ENCODE measurements around the gene HTT. TPM values are rescaled to one million over a fixed set of nuclear protein-coding genes. Genes with fewer than 3 reads are reported as not detected.

The HTT gene
- total RNA-seq, 2 experiments from 2014 or later = 57.6 to 69.8 TPM

DNA sequence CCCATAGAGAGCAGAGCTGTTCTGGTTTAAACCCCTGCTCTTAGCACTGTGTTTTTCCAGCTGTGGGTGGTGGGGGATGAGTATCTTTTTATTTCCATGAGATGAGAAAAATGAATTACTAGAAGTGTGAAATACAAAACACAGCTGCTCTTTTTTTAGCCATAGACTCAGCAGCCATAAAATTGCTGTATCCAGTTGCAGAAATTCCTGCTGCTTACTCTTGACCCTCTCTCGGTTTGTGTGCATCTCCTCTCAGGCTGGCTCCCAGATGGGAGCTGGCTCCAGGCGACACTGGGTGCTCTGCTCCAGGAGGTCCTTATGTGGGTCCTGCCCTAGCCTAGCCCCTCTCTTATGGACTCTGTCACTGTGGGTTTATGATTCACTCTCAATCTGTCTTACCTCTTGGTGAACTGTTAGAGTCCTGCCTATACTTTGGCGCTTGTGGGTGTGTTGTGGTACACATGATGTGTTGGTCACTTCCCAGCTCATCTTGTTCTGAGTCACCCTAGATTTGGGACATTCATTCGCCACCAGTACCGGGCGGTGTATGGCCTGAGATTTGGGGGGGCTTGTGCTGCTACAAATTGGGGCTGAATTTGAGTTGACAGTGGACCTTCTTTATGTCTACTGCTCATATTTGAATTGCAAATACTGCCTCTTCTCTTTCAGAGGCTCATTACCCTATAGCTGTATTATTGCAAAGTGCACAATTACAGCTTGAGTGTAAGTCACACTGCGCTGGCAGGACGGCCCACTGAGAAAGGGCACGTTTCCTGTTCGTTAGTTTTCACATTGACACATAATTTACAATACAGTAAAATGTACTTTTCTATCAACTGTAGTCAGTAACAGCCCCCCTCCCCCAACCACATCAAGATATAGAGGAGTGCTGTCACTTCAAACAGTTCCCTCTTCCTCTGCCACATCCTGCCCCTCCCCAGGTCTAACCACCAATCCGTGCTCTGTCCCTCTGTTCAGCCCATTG lies 127.5 kb downstream of the HTT start:
- Mint-ChIP-seq H3K9me3 (no peaks in the 10 kb centered on the region), H3K36me3 (peaks cover 21% of the 10 kb centered on the region), H3K4me3 (no peak overlapping the region), H3K27ac (peak overlapping the region; percentile 82), H3K27me3 (no peaks in the 10 kb centered on the region), H3K4me1 (ENCODE audit: low read depth) (peaks cover 39% of the 10 kb centered on the region)
- intact Hi-C loops (cut with micrococcal nuclease) = loop anchor here (1.0 to 2.0 kb wide), 3 partner anchors 91 to 155 kb away; partner anchors contain the start of gene RGS12
- peak; percentile 81 for DNase-seq
- POLR2A ChIA-PET = no interaction called here
- CTCF ChIA-PET = interaction anchor here (1.1 to 1.2 kb wide), 3 partner anchors 8 to 189 kb away, joined by 3 to 5 read pairs (median 4); no protein-coding TSS in a partner anchor

DNA sequence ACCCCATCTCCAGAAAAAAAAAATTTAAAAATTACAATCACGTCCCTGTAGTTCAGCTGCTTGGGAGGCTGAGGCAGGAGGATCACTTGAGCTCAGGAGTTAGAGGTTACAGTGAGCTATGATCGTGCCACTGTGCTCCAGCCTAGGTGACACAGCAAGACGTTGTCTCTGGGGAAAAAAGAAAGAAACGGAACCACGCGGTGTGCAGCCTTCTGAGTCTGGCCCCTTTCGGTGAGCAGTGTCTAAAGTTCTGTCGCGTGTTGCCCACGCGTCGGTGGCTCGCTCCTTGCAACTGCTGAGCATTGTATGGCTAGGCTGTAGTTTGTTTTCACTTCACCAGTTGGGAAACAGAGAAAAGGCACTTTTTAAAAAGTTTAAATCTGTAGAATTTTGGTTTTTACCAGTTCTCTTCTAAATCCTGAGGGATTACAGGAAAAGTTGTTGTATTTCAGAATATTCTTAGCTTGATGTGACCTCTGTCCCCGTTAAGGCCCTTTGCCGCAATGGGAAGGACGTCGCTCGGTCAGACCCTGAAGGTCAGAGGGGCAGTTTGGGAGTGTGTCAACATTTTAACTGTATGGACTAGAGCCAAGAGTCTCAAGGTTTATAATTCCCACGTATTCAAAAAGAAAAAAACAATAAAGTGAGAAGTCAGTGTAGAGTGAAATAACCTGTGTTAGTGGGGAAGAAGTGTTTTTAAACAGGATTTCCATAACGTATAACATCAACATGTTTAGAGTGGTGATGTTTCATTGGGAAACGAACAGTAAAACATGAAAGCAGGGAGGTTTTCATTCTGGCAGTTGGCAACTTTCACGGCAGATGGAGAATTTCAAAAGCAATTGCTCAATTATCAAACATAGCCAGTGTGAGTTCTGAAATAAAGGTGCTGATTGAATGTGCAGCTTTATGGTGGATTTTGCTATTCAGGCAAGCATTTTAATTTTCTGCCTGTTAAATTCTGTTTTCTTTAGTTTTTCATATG lies 128.6 kb downstream of the HTT start:
- H3K27me3 Mint-ChIP-seq = no peaks in the 10 kb centered on the region
- H3K4me1 Mint-ChIP-seq (ENCODE audit: low read depth) = peaks cover 33% of the 10 kb centered on the region
- DNase-seq = peak; percentile 68
- CTCF ChIA-PET = interaction anchor here (0.7 to 1.1 kb wide), 3 partner anchors 9 to 941 kb away, joined by 3 to 5 read pairs (median 4); no protein-coding TSS in a partner anchor
- POLR2A ChIA-PET = no interaction called here
- peaks cover 25% of the 10 kb centered on the region for H3K36me3 Mint-ChIP-seq
- intact Hi-C loops (cut with micrococcal nuclease) = loop anchor here (1.0 to 2.0 kb wide), 3 partner anchors 90 to 156 kb away; partner anchors contain the start of gene RGS12
- peak overlapping the region; percentile 82 for H3K27ac Mint-ChIP-seq
- H3K9me3 Mint-ChIP-seq = no peaks in the 10 kb centered on the region
- peak overlapping the region; percentile 26 for H3K4me3 Mint-ChIP-seq

DNA sequence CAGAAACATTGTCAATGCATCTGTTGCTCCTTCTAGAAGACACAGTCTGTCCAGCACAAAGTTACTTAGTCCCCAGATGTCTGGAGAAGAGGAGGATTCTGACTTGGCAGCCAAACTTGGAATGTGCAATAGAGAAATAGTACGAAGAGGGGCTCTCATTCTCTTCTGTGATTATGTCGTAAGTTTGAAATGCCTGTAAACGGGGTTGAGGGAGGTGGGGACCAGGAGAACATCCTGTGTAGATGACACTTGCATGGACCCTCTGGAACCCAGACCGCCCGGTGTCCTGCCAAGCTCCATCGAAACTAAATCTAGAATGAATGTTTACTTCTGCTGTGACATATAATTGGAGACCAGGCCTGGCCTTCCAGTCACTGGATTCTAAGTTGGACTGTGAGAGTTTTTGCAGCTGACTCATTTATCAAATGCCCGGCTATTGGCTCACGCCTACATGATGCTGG lies 129.5 kb downstream of the HTT start:
- ChIA-PET CTCF (no interaction called here), POLR2A (no interaction called here)
- no peak overlapping the region for H3K4me3 Mint-ChIP-seq
- no peaks in the 10 kb centered on the region for H3K27me3 Mint-ChIP-seq
- no peak for DNase-seq
- peaks cover 33% of the 10 kb centered on the region for H3K4me1 Mint-ChIP-seq (ENCODE audit: low read depth)
- peaks cover 27% of the 10 kb centered on the region for H3K36me3 Mint-ChIP-seq
- intact Hi-C loops (cut with micrococcal nuclease) = loop anchor here (2.0 kb wide), 2 partner anchors 89 to 157 kb away; partner anchors contain the start of gene RGS12
- H3K27ac Mint-ChIP-seq = no peak overlapping the region
- H3K9me3 Mint-ChIP-seq = no peaks in the 10 kb centered on the region

GRCh38 chr4:3205995-3206394 lies 131.5 kb downstream of the HTT start:
- POLR2A ChIA-PET = no interaction called here
- no peak overlapping the region for H3K27ac Mint-ChIP-seq
- peaks cover 35% of the 10 kb centered on the region for H3K36me3 Mint-ChIP-seq
- no peak for DNase-seq
- peaks cover 29% of the 10 kb centered on the region for H3K4me1 Mint-ChIP-seq (ENCODE audit: low read depth)
- H3K4me3 Mint-ChIP-seq = no peak overlapping the region
- intact Hi-C loops (cut with micrococcal nuclease) = no loop called here
- H3K9me3 Mint-ChIP-seq = no peaks in the 10 kb centered on the region
- CTCF ChIA-PET = no interaction called here
- H3K27me3 Mint-ChIP-seq = no peaks in the 10 kb centered on the region

DNA sequence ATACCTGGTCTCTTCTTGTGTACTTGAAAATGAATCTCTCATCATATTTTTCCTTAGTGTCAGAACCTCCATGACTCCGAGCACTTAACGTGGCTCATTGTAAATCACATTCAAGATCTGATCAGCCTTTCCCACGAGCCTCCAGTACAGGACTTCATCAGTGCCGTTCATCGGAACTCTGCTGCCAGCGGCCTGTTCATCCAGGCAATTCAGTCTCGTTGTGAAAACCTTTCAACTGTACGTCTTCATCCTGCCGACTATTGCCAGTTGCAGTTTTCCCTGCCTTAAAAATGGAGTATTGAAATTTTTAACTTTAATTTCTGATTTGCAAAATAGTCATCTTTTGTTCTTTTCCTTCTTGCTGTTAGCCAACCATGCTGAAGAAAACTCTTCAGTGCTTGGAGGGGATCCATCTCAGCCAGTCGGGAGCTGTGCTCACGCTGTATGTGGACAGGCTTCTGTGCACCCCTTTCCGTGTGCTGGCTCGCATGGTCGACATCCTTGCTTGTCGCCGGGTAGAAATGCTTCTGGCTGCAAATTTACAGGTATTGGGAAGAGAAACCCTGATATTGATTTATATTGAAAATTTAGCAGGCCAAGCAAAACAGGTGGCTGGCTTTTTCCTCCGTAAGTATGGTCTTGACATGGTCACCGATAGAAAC lies 132.1 kb downstream of the HTT start:
- intact Hi-C loops (cut with micrococcal nuclease) = no loop called here
- no peaks in the 10 kb centered on the region for H3K27me3 Mint-ChIP-seq
- CTCF ChIA-PET = no interaction called here
- no peak overlapping the region for H3K4me3 Mint-ChIP-seq
- H3K27ac Mint-ChIP-seq = no peak overlapping the region
- peaks cover 34% of the 10 kb centered on the region for H3K36me3 Mint-ChIP-seq
- H3K9me3 Mint-ChIP-seq = no peaks in the 10 kb centered on the region
- peaks cover 25% of the 10 kb centered on the region for H3K4me1 Mint-ChIP-seq (ENCODE audit: low read depth)
- POLR2A ChIA-PET = no interaction called here
- DNase-seq = no peak

- CTCF ChIA-PET = no interaction called here
- DNase-seq = no peak
- no peak overlapping the region for H3K4me3 Mint-ChIP-seq
- H3K9me3 Mint-ChIP-seq = no peaks in the 10 kb centered on the region
- H3K27me3 Mint-ChIP-seq = no peaks in the 10 kb centered on the region
- POLR2A ChIA-PET = no interaction called here
- intact Hi-C loops (cut with micrococcal nuclease) = no loop called here
- H3K4me1 Mint-ChIP-seq (ENCODE audit: low read depth) = peaks cover 15% of the 10 kb centered on the region
- peaks cover 31% of the 10 kb centered on the region for H3K36me3 Mint-ChIP-seq
- no peak overlapping the region for H3K27ac Mint-ChIP-seq
These were observed 133.1 kb downstream of the HTT start for GRCh38 chr4:3207531-3208037.

DNA sequence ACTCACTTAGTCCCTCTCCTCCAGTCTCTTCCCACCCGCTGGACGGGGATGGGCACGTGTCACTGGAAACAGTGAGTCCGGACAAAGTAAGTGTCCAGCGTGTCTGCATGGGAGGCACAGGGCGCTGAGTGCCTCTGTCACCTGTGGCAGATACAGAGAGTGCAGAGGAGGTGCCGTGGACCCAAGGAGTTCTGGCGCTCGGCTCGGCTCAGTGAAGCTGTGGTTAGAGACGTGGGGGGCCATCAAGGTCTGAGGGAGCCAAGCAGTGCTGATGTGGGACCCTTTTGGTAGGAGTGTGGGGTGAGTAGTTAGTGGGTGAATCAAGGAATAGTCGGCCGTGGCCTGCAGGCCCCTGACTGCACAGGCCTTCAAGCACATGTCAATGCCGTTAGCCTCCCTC lies 134.3 kb downstream of the HTT start:
- POLR2A ChIA-PET = no interaction called here
- H3K9me3 Mint-ChIP-seq = no peaks in the 10 kb centered on the region
- no peak overlapping the region for H3K27ac Mint-ChIP-seq
- no peaks in the 10 kb centered on the region for H3K27me3 Mint-ChIP-seq
- CTCF ChIA-PET = interaction anchor here (1.2 kb wide), 1 partner anchor 8 kb away, joined by 3 read pairs; no protein-coding TSS in a partner anchor
- H3K36me3 Mint-ChIP-seq = peaks cover 36% of the 10 kb centered on the region
- H3K4me3 Mint-ChIP-seq = no peak overlapping the region
- intact Hi-C loops (cut with micrococcal nuclease) = no loop called here
- H3K4me1 Mint-ChIP-seq (ENCODE audit: low read depth) = peaks cover 2% of the 10 kb centered on the region
- no peak for DNase-seq

DNA sequence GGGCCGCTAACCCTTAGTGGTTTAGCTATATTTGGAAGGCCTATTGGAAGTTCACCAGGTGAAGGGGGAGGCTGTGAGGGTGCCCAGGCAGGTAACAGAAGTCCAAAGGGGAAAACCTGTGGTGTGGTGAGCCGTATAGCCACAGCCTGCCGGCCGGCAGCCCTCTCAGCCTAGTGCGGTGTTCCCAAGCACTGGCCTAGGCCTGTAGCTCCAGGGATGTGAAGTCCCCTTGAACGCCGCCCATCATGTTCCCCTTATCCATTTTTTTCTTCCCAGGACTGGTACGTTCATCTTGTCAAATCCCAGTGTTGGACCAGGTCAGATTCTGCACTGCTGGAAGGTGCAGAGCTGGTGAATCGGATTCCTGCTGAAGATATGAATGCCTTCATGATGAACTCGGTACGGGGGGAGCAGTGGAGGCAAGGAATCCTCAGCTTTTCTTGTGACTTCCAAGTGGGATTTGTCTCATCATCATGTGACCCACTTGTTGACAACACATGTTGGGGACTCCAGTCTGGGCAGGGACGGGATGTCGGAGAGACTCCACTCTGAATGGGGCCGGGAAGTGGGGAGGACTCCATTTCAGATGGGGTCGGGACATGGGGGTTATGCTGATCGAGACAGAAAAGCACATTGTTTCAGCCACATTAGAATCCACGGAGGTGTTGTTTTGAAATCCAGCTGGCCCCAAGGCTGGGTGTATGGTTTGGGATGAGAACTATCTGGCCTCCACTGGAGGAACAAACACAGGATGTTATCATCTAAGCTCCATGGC lies 135.3 kb downstream of the HTT start:
- H3K4me3 Mint-ChIP-seq = no peak overlapping the region

GRCh38 chr4:3210467-3210866 lies 136.0 kb downstream of the HTT start:
- Mint-ChIP-seq H3K9me3 (no peaks in the 10 kb centered on the region), H3K27me3 (no peaks in the 10 kb centered on the region), H3K4me1 (ENCODE audit: low read depth) (no peaks in the 10 kb centered on the region), H3K4me3 (no peak overlapping the region), H3K36me3 (peaks cover 38% of the 10 kb centered on the region), H3K27ac (no peak overlapping the region)
- intact Hi-C loops (cut with micrococcal nuclease) = no loop called here
- POLR2A ChIA-PET = no interaction called here
- CTCF ChIA-PET = no interaction called here
- DNase-seq = no peak

More for the DNA sequence above, 135.3 kb downstream of the HTT start:
- intact Hi-C loops (cut with micrococcal nuclease) = no loop called here
- Mint-ChIP-seq H3K27ac (no peak overlapping the region), H3K9me3 (no peaks in the 10 kb centered on the region), H3K4me1 (ENCODE audit: low read depth) (no peaks in the 10 kb centered on the region), H3K36me3 (peaks cover 33% of the 10 kb centered on the region), H3K27me3 (no peaks in the 10 kb centered on the region)
- CTCF ChIA-PET = interaction anchor here (1.2 kb wide), 1 partner anchor 9 kb away, joined by 3 read pairs; no protein-coding TSS in a partner anchor
- no peak for DNase-seq
- POLR2A ChIA-PET = no interaction called here

GRCh38 chr4:3211866-3212265 lies 137.4 kb downstream of the HTT start:
- Mint-ChIP-seq H3K27me3 (no peaks in the 10 kb centered on the region), H3K4me3 (no peak overlapping the region), H3K36me3 (peaks cover 39% of the 10 kb centered on the region), H3K27ac (no peak overlapping the region), H3K9me3 (no peaks in the 10 kb centered on the region), H3K4me1 (ENCODE audit: low read depth) (no peaks in the 10 kb centered on the region)
- intact Hi-C loops (cut with micrococcal nuclease) = no loop called here
- DNase-seq = no peak
- POLR2A ChIA-PET = no interaction called here
- CTCF ChIA-PET = interaction anchor here (0.7 kb wide), 1 partner anchor 91 kb away, joined by 3 read pairs; no protein-coding TSS in a partner anchor
